Measurements from ENCODE around the gene SETD7.

GRCh38 chr4:139563515-139563914 lies 7.5 kb upstream of the SETD7 start:
- TF ChIP-seq CTCF (conservative IDR thresholded peaks at IDR 0.05 in 1 of 2, IDR thresholded peaks at IDR 0.05 in 1 of 2; ENCODE audit: low read depth in 1 of 2, low read length in 2 of 2) (no peak), EZH2 (IDR thresholded peaks at IDR 0.05; ENCODE audit: low read length, missing control alignments) (no peak)

Measured in fibroblast of lung (primary cell).